NT2/D1 (cell line): ENCODE measurements around the gene HDGFL2.

ENCODE experiments used
- DNase-seq: peaks from one replicate; pipeline ENCODE4 v3.0.0-alpha.2; 2011; ENCODE audit warnings: low read depth, low spot score
- H3K27me3 ChIP-seq: 2 replicates; pipeline ENCODE4 v1.6.0; 2011; ENCODE audit warnings: mild to moderate bottlenecking; ENCODE audit not compliant: insufficient read length, insufficient read depth
- H3K36me3 ChIP-seq: 2 replicates; pipeline ENCODE4 v1.6.1; 2011; ENCODE audit warnings: mild to moderate bottlenecking, low read length, mixed read lengths; ENCODE audit not compliant: insufficient read depth, insufficient read length
- H3K4me1 ChIP-seq: 2 replicates; pipeline ENCODE4 v1.5.1; 2011; ENCODE audit not compliant: insufficient read depth, insufficient read length
- H3K4me3 ChIP-seq: 2 replicates; pipeline ENCODE4 v1.5.1; 2011; ENCODE audit warnings: low read depth; ENCODE audit not compliant: insufficient read length
- H3K9ac ChIP-seq: 2 replicates; pipeline ENCODE4 v1.6.0; 2011; ENCODE audit warnings: low read depth; ENCODE audit not compliant: insufficient read length
- H3K9me3 ChIP-seq: 2 replicates; pipeline ENCODE4 v1.5.1; 2011; ENCODE audit warnings: mild to moderate bottlenecking, low read length; ENCODE audit not compliant: insufficient read depth
- SUZ12 ChIP-seq: IDR thresholded peaks from 2 replicates; pipeline ENCODE4 v1.6.1; 2011; ENCODE audit not compliant: insufficient read length, insufficient read depth; ENCODE audit errors: extremely low read depth
- YY1 ChIP-seq: IDR thresholded peaks from 2 replicates; pipeline ENCODE4 v1.6.1; 2011; ENCODE audit not compliant: insufficient read length, insufficient read depth
- ZNF274 ChIP-seq: IDR thresholded peaks from 2 replicates; pipeline ENCODE4 v1.6.1; 2011; ENCODE audit warnings: mild to moderate bottlenecking, low read depth, low read length

HDGFL2 gene

DNA sequence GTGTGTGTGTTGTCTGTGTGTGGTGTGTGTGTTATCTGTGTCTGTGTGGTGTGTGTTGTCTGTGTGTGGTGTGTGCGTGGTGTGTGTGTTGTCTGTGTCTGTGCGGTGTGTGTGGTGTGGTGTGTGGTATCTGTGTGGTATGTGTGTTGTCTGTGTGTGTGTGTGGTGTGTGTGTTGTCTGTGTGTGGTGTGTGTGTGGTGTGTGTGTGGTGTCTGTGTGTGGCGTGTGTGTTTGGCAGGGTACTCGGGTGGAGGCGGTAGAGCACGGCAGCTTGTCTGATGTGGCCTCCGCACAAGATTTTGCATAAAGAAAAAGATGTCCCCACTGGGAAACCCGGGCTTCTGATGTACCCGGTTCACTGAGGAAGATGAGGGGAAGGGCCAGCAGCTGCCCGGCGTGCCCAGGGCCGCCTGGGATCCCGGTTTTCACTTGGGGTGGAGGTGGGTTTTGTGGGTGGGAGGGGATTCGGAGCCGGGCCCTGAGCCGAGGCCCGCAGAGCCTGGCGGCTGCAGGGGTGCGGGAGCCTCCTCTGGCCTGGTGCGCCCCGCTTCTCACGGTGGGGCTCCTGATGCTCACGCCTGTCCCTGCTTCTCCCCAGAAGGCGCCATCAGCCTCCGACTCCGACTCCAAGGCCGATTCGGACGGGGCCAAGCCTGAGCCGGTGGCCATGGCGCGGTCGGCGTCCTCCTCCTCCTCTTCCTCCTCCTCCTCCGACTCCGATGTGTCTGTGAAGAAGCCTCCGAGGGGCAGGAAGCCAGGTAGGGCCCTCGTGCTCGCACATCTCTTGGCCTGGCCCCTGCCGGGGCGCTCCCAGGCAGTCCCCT, 21.2 kb downstream of the HDGFL2 start:
- Histone ChIP-seq H3K36me3 (peaks cover 90% of the 10 kb centered on the region), H3K4me1 (peaks cover 9% of the 10 kb centered on the region), H3K9ac (no peak overlapping the region), H3K9me3 (no peaks in the 10 kb centered on the region), H3K27me3 (no peaks in the 10 kb centered on the region), H3K4me3 (no peak overlapping the region)
- TF ChIP-seq YY1 (no peak), ZNF274 (no peak), SUZ12 (no peak)
- no peak for DNase-seq

DNA sequence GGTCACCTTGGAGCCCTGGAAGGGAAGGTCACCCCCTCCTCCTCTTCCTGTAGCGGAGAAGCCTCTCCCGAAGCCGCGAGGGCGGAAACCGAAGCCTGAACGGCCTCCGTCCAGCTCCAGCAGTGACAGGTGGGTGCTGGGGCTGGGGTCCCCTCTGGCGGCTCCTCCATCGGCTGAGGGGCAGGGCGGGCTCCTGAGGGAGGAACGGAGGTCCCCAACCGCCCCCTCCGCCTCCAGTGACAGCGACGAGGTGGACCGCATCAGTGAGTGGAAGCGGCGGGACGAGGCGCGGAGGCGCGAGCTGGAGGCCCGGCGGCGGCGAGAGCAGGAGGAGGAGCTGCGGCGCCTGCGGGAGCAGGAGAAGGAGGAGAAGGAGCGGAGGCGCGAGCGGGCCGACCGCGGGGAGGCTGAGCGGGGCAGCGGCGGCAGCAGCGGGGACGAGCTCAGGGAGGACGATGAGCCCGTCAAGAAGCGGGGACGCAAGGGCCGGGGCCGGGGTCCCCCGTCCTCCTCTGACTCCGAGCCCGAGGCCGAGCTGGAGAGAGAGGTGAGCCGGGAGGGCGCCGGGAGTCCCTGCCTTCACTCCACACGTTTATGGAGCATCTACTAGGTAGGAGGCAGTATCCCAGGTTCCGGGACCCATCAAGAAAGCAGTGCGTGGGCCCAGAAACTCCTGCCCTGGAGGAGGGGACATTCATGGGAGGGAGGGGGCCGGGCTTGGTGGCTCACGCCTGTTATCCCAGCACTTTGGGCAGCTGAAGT, 22.0 kb downstream of the HDGFL2 start:
- no peak overlapping the region for H3K4me3 ChIP-seq

GRCh38 chr19:4494691-4495064, 22.6 kb downstream of the HDGFL2 start:
- no peak overlapping the region for H3K4me3 ChIP-seq
- TF ChIP-seq SUZ12 (no peak), ZNF274 (no peak), YY1 (no peak)
- peaks cover 9% of the 10 kb centered on the region for H3K4me1 ChIP-seq
- H3K9me3 ChIP-seq, result no peaks in the 10 kb centered on the region
- H3K27me3 ChIP-seq, result no peaks in the 10 kb centered on the region
- peaks cover 88% of the 10 kb centered on the region for H3K36me3 ChIP-seq
- no peak overlapping the region for H3K9ac ChIP-seq
- no peak for DNase-seq

More for the DNA sequence above, 22.0 kb downstream of the HDGFL2 start:
- no peak for DNase-seq
- no peaks in the 10 kb centered on the region for H3K27me3 ChIP-seq
- H3K9ac ChIP-seq, result no peak overlapping the region
- H3K36me3 ChIP-seq, result peaks cover 90% of the 10 kb centered on the region
- no peaks in the 10 kb centered on the region for H3K9me3 ChIP-seq
- peaks cover 9% of the 10 kb centered on the region for H3K4me1 ChIP-seq
- TF ChIP-seq YY1 (no peak), ZNF274 (no peak), SUZ12 (no peak)

- H3K4me1 ChIP-seq, result peaks cover 9% of the 10 kb centered on the region
- H3K36me3 ChIP-seq, result peaks cover 87% of the 10 kb centered on the region
- no peaks in the 10 kb centered on the region for H3K27me3 ChIP-seq
- DNase-seq, result no peak
- TF ChIP-seq ZNF274, result no peak
- TF ChIP-seq SUZ12, result no peak
- TF ChIP-seq YY1, result no peak
- no peaks in the 10 kb centered on the region for H3K9me3 ChIP-seq
- H3K9ac ChIP-seq, result no peak overlapping the region
- H3K4me3 ChIP-seq, result no peak overlapping the region
These were observed 23.4 kb downstream of the HDGFL2 start for GRCh38 chr19:4495471-4495870.

GRCh38 chr19:4496304-4496703, 24.2 kb downstream of the HDGFL2 start:
- no peaks in the 10 kb centered on the region for H3K9me3 ChIP-seq
- H3K27me3 ChIP-seq, result no peaks in the 10 kb centered on the region
- no peak for DNase-seq
- peaks cover 9% of the 10 kb centered on the region for H3K4me1 ChIP-seq
- H3K36me3 ChIP-seq, result peaks cover 88% of the 10 kb centered on the region
- TF ChIP-seq YY1, result no peak
- no peak for TF ChIP-seq SUZ12
- no peak for TF ChIP-seq ZNF274
- no peak overlapping the region for H3K4me3 ChIP-seq
- H3K9ac ChIP-seq, result no peak overlapping the region

DNA sequence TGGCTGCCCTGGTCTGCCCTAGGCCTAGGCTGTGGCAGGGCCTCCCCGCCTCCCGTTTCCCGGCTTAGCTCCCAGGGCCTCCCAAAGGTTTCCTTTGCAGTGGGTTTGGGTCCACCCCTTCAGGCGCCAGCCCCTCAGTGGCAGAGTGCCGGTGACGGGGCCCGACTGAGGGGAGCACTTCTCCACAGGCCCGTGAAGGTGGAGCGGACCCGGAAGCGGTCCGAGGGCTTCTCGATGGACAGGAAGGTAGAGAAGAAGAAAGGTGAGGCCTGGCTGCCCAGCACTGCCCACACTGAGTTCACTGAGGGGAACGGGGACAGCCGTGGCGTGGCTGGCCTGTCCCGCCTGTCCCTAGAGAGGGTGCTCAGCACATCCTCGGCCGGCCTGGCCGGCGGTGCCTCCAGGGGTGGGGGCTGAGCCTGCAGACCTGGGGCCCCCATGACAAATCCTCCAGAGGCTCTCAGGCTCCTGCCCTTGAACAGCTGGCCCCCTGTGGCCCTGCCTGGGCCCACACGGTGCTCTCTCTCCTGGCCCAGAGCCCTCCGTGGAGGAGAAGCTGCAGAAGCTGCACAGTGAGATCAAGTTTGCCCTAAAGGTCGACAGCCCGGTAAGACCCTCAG, 25.8 kb downstream of the HDGFL2 start:
- no peak overlapping the region for H3K4me3 ChIP-seq
- H3K27me3 ChIP-seq, result no peaks in the 10 kb centered on the region
- H3K9me3 ChIP-seq, result no peaks in the 10 kb centered on the region
- DNase-seq, result no peak
- H3K36me3 ChIP-seq, result peaks cover 88% of the 10 kb centered on the region
- no peak for TF ChIP-seq ZNF274
- TF ChIP-seq SUZ12, result no peak
- TF ChIP-seq YY1, result no peak
- H3K4me1 ChIP-seq, result peaks cover 11% of the 10 kb centered on the region
- no peak overlapping the region for H3K9ac ChIP-seq

GRCh38 chr19:4498694-4499093, 26.6 kb downstream of the HDGFL2 start:
- no peaks in the 10 kb centered on the region for H3K9me3 ChIP-seq
- H3K9ac ChIP-seq, result no peak overlapping the region
- H3K4me3 ChIP-seq, result no peak overlapping the region
- H3K27me3 ChIP-seq, result no peaks in the 10 kb centered on the region
- peaks cover 88% of the 10 kb centered on the region for H3K36me3 ChIP-seq
- TF ChIP-seq YY1 (no peak), ZNF274 (no peak), SUZ12 (no peak)
- peaks cover 13% of the 10 kb centered on the region for H3K4me1 ChIP-seq
- no peak for DNase-seq
